GM19193 (cell line): ENCODE results near the gene CCDC127.

ENCODE experiments used
- POLR2A ChIP-seq: IDR thresholded peaks from 4 replicates; pipeline ENCODE4 v1.6.1; 2011; ENCODE audit not compliant: insufficient read depth, insufficient read length; ENCODE audit errors: extremely low read depth

CCDC127 gene

GRCh38 chr5:162565-163337, 55.2 kb downstream of the CCDC127 start:
- no peak for TF ChIP-seq POLR2A

- no peak for TF ChIP-seq POLR2A
Measured at GRCh38 chr5:162190-162564, 55.8 kb downstream of the CCDC127 start.

GRCh38 chr5:161803-162110, 56.2 kb downstream of the CCDC127 start:
- no peak for TF ChIP-seq POLR2A

GRCh38 chr5:160921-161802, 56.8 kb downstream of the CCDC127 start:
- TF ChIP-seq POLR2A = no peak

GRCh38 chr5:160173-160510, 57.8 kb downstream of the CCDC127 start:
- no peak for TF ChIP-seq POLR2A

GRCh38 chr5:159448-160172, 58.3 kb downstream of the CCDC127 start:
- no peak for TF ChIP-seq POLR2A

GRCh38 chr5:158807-159447, 59.0 kb downstream of the CCDC127 start:
- TF ChIP-seq POLR2A = no peak

- no peak for TF ChIP-seq POLR2A
Measured at GRCh38 chr5:157801-158200, 60.2 kb downstream of the CCDC127 start.

GRCh38 chr5:157126-157715, 60.7 kb downstream of the CCDC127 start:
- no peak for TF ChIP-seq POLR2A

- no peak for TF ChIP-seq POLR2A
Measured at GRCh38 chr5:156411-157072, 61.4 kb downstream of the CCDC127 start.

GRCh38 chr5:155651-156410, 62.1 kb downstream of the CCDC127 start:
- TF ChIP-seq POLR2A = no peak

- TF ChIP-seq POLR2A = no peak
Measured at GRCh38 chr5:154826-155225, 63.1 kb downstream of the CCDC127 start.

GRCh38 chr5:154236-154635, 63.7 kb downstream of the CCDC127 start:
- no peak for TF ChIP-seq POLR2A
